K562 (cell line): ENCODE results near the gene SGCG. TPM values are rescaled to one million over a fixed set of nuclear protein-coding genes. Genes with fewer than 3 reads are reported as not detected.

Experiments used
- ATAC-seq: fragments of 200-7000 bp; cut with Tn5 transposase; 3 replicates; pipeline ENCODE4 v1.9.1; 2020; ENCODE audit warnings: moderate library complexity
- BruUV-seq: library from RNA; stranded (reverse); fragments of 400-500 nt; replicated peaks from 2 replicates; lab custom pipeline; 2021; lab: Mats Ljungman, UMichigan
- CTCF ChIA-PET: fragments of 300-600 bp; formaldehyde crosslinking; extraction: SDS; loops from one replicate; lab custom pipeline; 2021; ENCODE audit warnings: low intra/inter-chr PET ratio; lab: Yijun Ruan, JAX
- POLR2A ChIA-PET: fragments of 300-600, 350-650 bp; sonication (Branson Sonifier 250); formaldehyde crosslinking; extraction: SDS; loops from one replicate; lab custom pipeline; 2021; ENCODE audit warnings: antibody characterized with exemption, inconsistent platforms; lab: Yijun Ruan, JAX
- DNase-seq, 4 experiments: peaks; one replicate each; pipeline versions ENCODE4 v3.0.0 to v3.0.0-alpha.2; 2011 to 2018; ENCODE audit warnings: low spot score in 3 of 4, mixed read lengths in 3 of 4; ENCODE audit errors: extremely low read depth in 1 of 4
- FAIRE-seq: peaks from 2 replicates; lab custom pipeline; 2011; peaks lifted over from hg19 to GRCh38; lab: Jason Lieb, UNC
- H2AFZ ChIP-seq: 2 replicates; pipeline ENCODE4 v1.6.0; 2011; ENCODE audit warnings: low read depth, low read length, control low read depth, inconsistent platforms
- H3K27ac ChIP-seq: fragments of 200-600 bp; 3 replicates; pipeline ENCODE4 v1.8.0; 2011; ENCODE audit warnings: low read depth, mild to moderate bottlenecking, control low read depth, inconsistent platforms, low read length, moderate library complexity, mixed read lengths; ENCODE audit errors: extremely low read depth
- H3K27me3 ChIP-seq, 2 experiments: fragments of 300-600 bp in 1 of 2; 2 replicates in 1 of 2; 3 replicates in 1 of 2; pipeline versions ENCODE4 v1.6.0 to v1.8.0; 2011; ENCODE audit warnings: inconsistent platforms in 2 of 2, low read length in 2 of 2, mild to moderate bottlenecking in 1 of 2, mixed read lengths in 1 of 2, moderate library complexity in 1 of 2; ENCODE audit not compliant: control insufficient read depth in 2 of 2, insufficient read depth in 2 of 2
- H3K36me3 ChIP-seq: fragments of 300-600 bp; 3 replicates; pipeline ENCODE4 v1.8.0; 2011; ENCODE audit warnings: mild to moderate bottlenecking, low read length, inconsistent platforms; ENCODE audit not compliant: control insufficient read depth, insufficient read depth
- H3K4me1 ChIP-seq, 2 experiments: fragments of 200-600 bp in 1 of 2; replicated peaks in 1 of 2; 2 replicates in 1 of 2; 3 replicates in 1 of 2; pipeline versions ENCODE4 v1.5.1 to v1.8.0; 2011; ENCODE audit warnings: inconsistent platforms in 2 of 2, low read length in 2 of 2, mild to moderate bottlenecking in 1 of 2, mixed read lengths in 1 of 2, moderate library complexity in 1 of 2; ENCODE audit not compliant: control insufficient read depth in 2 of 2, insufficient read depth in 2 of 2
- H3K4me2 ChIP-seq: 2 replicates; pipeline ENCODE4 v1.6.1; 2011; ENCODE audit warnings: low read length, control low read depth, inconsistent platforms, mixed read lengths; ENCODE audit not compliant: insufficient read depth
- H3K4me3 ChIP-seq: fragments of 200-600 bp; sonication (generic), shearing (Covaris generic); 2 replicates; pipeline ENCODE4 v1.5.1; 2016; ENCODE audit warnings: control low read depth, inconsistent platforms
- H3K79me2 ChIP-seq: fragments of 200-600 bp; 3 replicates; pipeline ENCODE4 v1.8.0; 2011; ENCODE audit warnings: low read length, inconsistent platforms; ENCODE audit not compliant: control insufficient read depth, insufficient read depth
- H3K9ac ChIP-seq, 2 experiments: 2 replicates each; pipeline versions ENCODE4 v1.6.0 to v1.6.1; 2011; ENCODE audit warnings: low read depth in 2 of 2, low read length in 2 of 2, control low read depth in 1 of 2, inconsistent platforms in 1 of 2, mild to moderate bottlenecking in 1 of 2, mixed read lengths in 1 of 2; ENCODE audit not compliant: insufficient read depth in 1 of 2
- H3K9me1 ChIP-seq: one replicate; pipeline ENCODE4 v1.6.0; 2011; ENCODE audit warnings: inconsistent platforms, mild to moderate bottlenecking, low read length, moderate library complexity; ENCODE audit not compliant: control insufficient read depth, insufficient read depth
- H3K9me3 ChIP-seq: replicated peaks from 2 replicates; pipeline ENCODE4 v1.5.1; 2011; ENCODE audit warnings: low read depth, low read length, inconsistent platforms; ENCODE audit not compliant: control insufficient read depth, insufficient read depth
- H4K20me1 ChIP-seq: replicated peaks from 2 replicates; pipeline ENCODE4 v1.6.1; 2011; ENCODE audit warnings: low read length, inconsistent platforms, mixed read lengths; ENCODE audit not compliant: control insufficient read depth, insufficient read depth
- CBX2 ChIP-seq: fragments of 200-600 bp; sonication (generic); IDR thresholded peaks from one replicate; pipeline ENCODE4 v1.6.1; 2012; ENCODE audit warnings: mild to moderate bottlenecking, low read length, inconsistent platforms; ENCODE audit not compliant: insufficient read depth, poor library complexity, severe bottlenecking
- GATAD2B ChIP-seq: fragments of 450-650 bp; IDR thresholded peaks from 2 replicates; pipeline ENCODE4 v1.6.1; 2017; ENCODE audit warnings: mild to moderate bottlenecking, borderline replicate concordance
- HMG20A ChIP-seq: fragments of 450-650 bp; formaldehyde crosslinking; conservative IDR thresholded peaks from 2 replicates; pipeline ENCODE4 v1.4.0; 2020; ENCODE audit warnings: mild to moderate bottlenecking, mixed read lengths
- KAT2B ChIP-seq: IDR thresholded peaks from one replicate; pipeline ENCODE4 v1.6.1; 2012; ENCODE audit warnings: low read depth, mild to moderate bottlenecking, control low read depth, inconsistent platforms, low read length, moderate library complexity
- SNAPC5 ChIP-seq: fragments of 250-450 bp; sonication (Bioruptor Pico); IDR thresholded peaks from 2 replicates; pipeline ENCODE4 v1.8.0; 2021; ENCODE audit warnings: moderate library complexity, mild to moderate bottlenecking, inconsistent platforms
- THRB ChIP-seq: fragments of 450-650 bp; formaldehyde crosslinking; conservative IDR thresholded peaks from 2 replicates; pipeline ENCODE4 v1.4.0; 2022; ENCODE audit warnings: mild to moderate bottlenecking, missing genetic modification characterization
- U2AF1 ChIP-seq: fragments of 200-400 bp; formaldehyde crosslinking; optimal IDR thresholded peaks from 2 replicates; pipeline ENCODE3; 2017; ENCODE audit warnings: mild to moderate bottlenecking, low read depth, low read length, moderate library complexity
- ZNF764 ChIP-seq: fragments of 250-450 bp; sonication (Bioruptor Pico); IDR thresholded peaks from 2 replicates; pipeline ENCODE4 v1.4.0; 2020; ENCODE audit warnings: low read depth, mild to moderate bottlenecking, moderate library complexity
- WGBS: fragments of 100-300 bp; shearing (Covaris generic); methylation state at CpG from one replicate; pipeline ENCODE4 v1.1.6; 2016; ENCODE audit warnings: low coverage, mixed read lengths; ENCODE audit not compliant: insufficient coverage; ENCODE audit errors: missing lambda C conversion rate; 5-methylcytosine and 5-hydroxymethylcytosine counted together
- in situ Hi-C: fragments of 300-500 bp; cut with MboI; formaldehyde crosslinking; loops from 4 replicates; pipeline ENCODE4 v1.15.0; 2018; ENCODE audit warnings: inconsistent platforms, mixed read lengths
- intact Hi-C: fragments of 100-400 bp; cut with micrococcal nuclease; formaldehyde crosslinking; loops from 2 replicates; pipeline ENCODE4 v1.14.2; 2022
- polyA plus RNA-seq, 8 experiments: library from polyadenylated mRNA; depleted of rRNA in 4 of 8; stranded (reverse) in 5 of 8; unstranded in 3 of 8; fragments of >200 nt; fragmentation: Nextera tagmentation in 2 of 8; fragmentation: Illumina TruSeq in 1 of 8; extraction: Ambion mirVana in 2 of 8; extraction: Trizol in 1 of 8; gene quantifications; 2 replicates each; pipeline versions ENCODE4 v1.2.1 to v1.2.3, GENCODE V29; 2011 to 2014; ENCODE audit warnings: inconsistent platforms in 1 of 8, missing spikeins in 1 of 8
- total RNA-seq, 7 experiments: library from RNA; depleted of rRNA in 6 of 7; stranded (reverse); fragments of >200 nt in 6 of 7; fragmentation: Illumina TruSeq in 2 of 7; extraction: Trizol in 2 of 7; gene quantifications; 2 replicates each; pipeline versions ENCODE4 v1.2.1 to v1.2.3, GENCODE V29; 2011 to 2021; ENCODE audit warnings: low replicate concordance in 1 of 7

The SGCG gene
- total and polyA plus RNA-seq, 9 of the 15 experiments (the other 6 are each of a cell fraction or from before 2014, with no cell fraction given), result 0.04 to 0.44 (median 0.34) TPM

- Histone ChIP-seq H3K27ac (no peak overlapping the region), H4K20me1 (no peaks in the 10 kb centered on the region), H3K9ac (no peak overlapping the region), H2AFZ (no peak overlapping the region), H3K9me3 (no peaks in the 10 kb centered on the region), H3K36me3 (peaks cover 55% of the 10 kb centered on the region; the same call in 2 of the 3 replicates), H3K4me3 (no peak overlapping the region), H3K79me2 (no peaks in the 10 kb centered on the region), H3K4me1 (no peaks in the 10 kb centered on the region), H3K9me1 (no peaks in the 10 kb centered on the region), H3K27me3 (no peaks in the 10 kb centered on the region), H3K4me2 (no peak overlapping the region)
- WGBS, result 83% methylated on average over 3 of the region's 3 CpGs
- in situ Hi-C loops (no loop called here), intact Hi-C loops (no loop called here)
- ChIA-PET POLR2A (interaction anchor here (0.5 kb wide), 1 partner anchor 11 kb away, joined by 3 read pairs; no protein-coding TSS in a partner anchor), CTCF (no interaction called here)
- TF ChIP-seq THRB (CRISPR knock-in tag) (no peak), GATAD2B (no peak)
- no peak for ATAC-seq
- BruUV-seq, result no TSS peak
- no peak for DNase-seq
- FAIRE-seq, result no peak
These were observed 169.2 kb downstream of the SGCG start for GRCh38 chr13:23350009-23350408.

- intact Hi-C loops, result no loop called here
- no peaks in the 10 kb centered on the region for H3K79me2 ChIP-seq
- CTCF ChIA-PET, result no interaction called here
These were observed 171.4 kb downstream of the SGCG start for GRCh38 chr13:23352161-23352560.

More at GRCh38 chr13:23352161-23352560, 171.4 kb downstream of the SGCG start:
- Histone ChIP-seq H3K27me3 (no peaks in the 10 kb centered on the region), H3K9ac (no peak overlapping the region), H3K9me1 (no peaks in the 10 kb centered on the region), H4K20me1 (no peaks in the 10 kb centered on the region), H3K9me3 (no peaks in the 10 kb centered on the region), H3K4me3 (no peak overlapping the region), H3K4me1 (no peaks in the 10 kb centered on the region), H3K36me3 (peaks cover 70% of the 10 kb centered on the region; the same call in 2 of the 3 replicates), H3K4me2 (no peak overlapping the region), H2AFZ (no peak overlapping the region), H3K27ac (no peak overlapping the region)
- DNase-seq (no peak), FAIRE-seq (no peak), ATAC-seq (no peak)
- TF ChIP-seq KAT2B (no peak), CBX2 (no peak), SNAPC5 (CRISPR knock-in tag) (no peak), ZNF764 (CRISPR knock-in tag) (no peak), U2AF1 (no peak), HMG20A (CRISPR knock-in tag) (no peak)
- BruUV-seq, result no TSS peak
- in situ Hi-C loops, result no loop called here
- POLR2A ChIA-PET, result no interaction called here
- WGBS, result 64% methylated on average over 4 of the region's 4 CpGs
